DND-41 (cell line): Measurements from ENCODE around the gene COBL.

Source experiments
- ATAC-seq: fragments of 200-7000 bp; cut with Tn5 transposase; 3 replicates; pipeline ENCODE4 v1.9.1; 2021; ENCODE audit warnings: low read depth; ENCODE audit not compliant: insufficient read depth
- DNase-seq: peaks from one replicate; pipeline ENCODE4 v3.0.0-alpha.2; 2020
- H2AFZ ChIP-seq: 2 replicates; pipeline ENCODE4 v1.6.0; 2012; ENCODE audit warnings: low read depth, low read length
- H3K27ac ChIP-seq: 2 replicates; pipeline ENCODE4 v1.5.1; 2012; ENCODE audit warnings: low read length, inconsistent platforms
- H3K27me3 ChIP-seq: fragments of 200-600 bp; sonication (generic); 2 replicates; pipeline ENCODE4 v1.6.0; 2012; ENCODE audit warnings: low read length, mild to moderate bottlenecking, inconsistent platforms; ENCODE audit not compliant: insufficient read depth, poor library complexity
- H3K36me3 ChIP-seq: 2 replicates; pipeline ENCODE4 v1.5.1; 2012; ENCODE audit warnings: low read length, inconsistent platforms; ENCODE audit not compliant: insufficient read depth
- H3K4me1 ChIP-seq: 2 replicates; pipeline ENCODE4 v1.5.1; 2012; ENCODE audit warnings: mild to moderate bottlenecking, low read length; ENCODE audit not compliant: insufficient read depth
- H3K4me2 ChIP-seq: 2 replicates; pipeline ENCODE4 v1.6.0; 2012; ENCODE audit warnings: mild to moderate bottlenecking, moderate library complexity, low read length, inconsistent platforms; ENCODE audit not compliant: insufficient read depth
- H3K4me3 ChIP-seq, 2 experiments: fragments of 200-600 bp in 1 of 2; shearing (Covaris generic) in 1 of 2; 2 replicates each; pipeline ENCODE4 v1.5.1; 2012 to 2016; ENCODE audit warnings: inconsistent platforms in 2 of 2, low read length in 2 of 2, mild to moderate bottlenecking in 2 of 2, low read depth in 1 of 2, moderate library complexity in 1 of 2
- H3K79me2 ChIP-seq: 2 replicates; pipeline ENCODE4 v1.6.0; 2012; ENCODE audit warnings: low read length, inconsistent platforms; ENCODE audit not compliant: insufficient read depth
- H3K9ac ChIP-seq: 2 replicates; pipeline ENCODE4 v1.6.0; 2012; ENCODE audit warnings: low read depth, mild to moderate bottlenecking, inconsistent platforms, low read length, moderate library complexity
- H3K9me3 ChIP-seq: 2 replicates; pipeline ENCODE4 v1.5.1; 2012; ENCODE audit warnings: low read length, moderate library complexity, mild to moderate bottlenecking, inconsistent platforms; ENCODE audit not compliant: insufficient read depth, severe bottlenecking
- H4K20me1 ChIP-seq: 2 replicates; pipeline ENCODE4 v1.6.0; 2012; ENCODE audit warnings: low read length; ENCODE audit not compliant: insufficient read depth
- EZH2 ChIP-seq: IDR thresholded peaks from 3 replicates; pipeline ENCODE4 v1.6.1; 2012; ENCODE audit warnings: borderline replicate concordance, low read depth, mild to moderate bottlenecking, moderate library complexity, low read length, inconsistent platforms; ENCODE audit not compliant: severe bottlenecking
- TF ChIP-seq, protein P1 (sequence below): IDR thresholded peaks from 2 replicates; pipeline ENCODE4 v1.5.1; 2012; ENCODE audit warnings: borderline replicate concordance, low read length, moderate library complexity, mild to moderate bottlenecking; ENCODE audit not compliant: poor library complexity, severe bottlenecking; ENCODE audit errors: extremely low read depth

COBL gene

DNA sequence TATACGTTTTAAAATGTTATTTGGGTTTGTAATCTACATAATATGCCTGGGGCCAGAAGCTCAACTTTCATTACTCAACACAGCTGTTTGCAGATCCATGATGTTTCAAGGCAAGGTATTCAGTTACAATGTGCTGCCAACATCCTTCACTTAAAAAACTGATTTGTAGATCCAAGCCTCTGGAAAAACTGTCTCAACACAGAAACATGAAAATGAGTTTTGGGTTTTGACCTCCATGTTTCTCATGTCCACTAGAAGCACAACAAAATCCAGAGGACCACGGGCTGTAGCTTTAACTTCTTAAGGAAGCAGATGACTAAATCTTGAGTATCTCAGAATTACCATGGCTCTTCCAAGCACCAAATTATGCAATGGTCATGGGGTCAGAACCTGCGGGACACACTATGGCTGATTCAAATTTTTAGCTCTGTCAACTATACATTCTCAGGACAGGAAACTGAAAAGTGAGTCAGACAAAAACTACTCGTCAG, 286.9 kb downstream of the COBL start:
- Histone ChIP-seq H3K4me2 (no peak overlapping the region), H3K27ac (no peak overlapping the region), H3K9ac (no peak overlapping the region), H3K79me2 (no peaks in the 10 kb centered on the region), H3K9me3 (no peaks in the 10 kb centered on the region), H3K27me3 (peaks cover 4% of the 10 kb centered on the region), H4K20me1 (no peaks in the 10 kb centered on the region), H2AFZ (no peak overlapping the region), H3K36me3 (no peaks in the 10 kb centered on the region), H3K4me3 (no peak overlapping the region), H3K4me1 (no peaks in the 10 kb centered on the region)
- ATAC-seq (no peak), DNase-seq (no peak)
- TF ChIP-seq, protein P1, sequence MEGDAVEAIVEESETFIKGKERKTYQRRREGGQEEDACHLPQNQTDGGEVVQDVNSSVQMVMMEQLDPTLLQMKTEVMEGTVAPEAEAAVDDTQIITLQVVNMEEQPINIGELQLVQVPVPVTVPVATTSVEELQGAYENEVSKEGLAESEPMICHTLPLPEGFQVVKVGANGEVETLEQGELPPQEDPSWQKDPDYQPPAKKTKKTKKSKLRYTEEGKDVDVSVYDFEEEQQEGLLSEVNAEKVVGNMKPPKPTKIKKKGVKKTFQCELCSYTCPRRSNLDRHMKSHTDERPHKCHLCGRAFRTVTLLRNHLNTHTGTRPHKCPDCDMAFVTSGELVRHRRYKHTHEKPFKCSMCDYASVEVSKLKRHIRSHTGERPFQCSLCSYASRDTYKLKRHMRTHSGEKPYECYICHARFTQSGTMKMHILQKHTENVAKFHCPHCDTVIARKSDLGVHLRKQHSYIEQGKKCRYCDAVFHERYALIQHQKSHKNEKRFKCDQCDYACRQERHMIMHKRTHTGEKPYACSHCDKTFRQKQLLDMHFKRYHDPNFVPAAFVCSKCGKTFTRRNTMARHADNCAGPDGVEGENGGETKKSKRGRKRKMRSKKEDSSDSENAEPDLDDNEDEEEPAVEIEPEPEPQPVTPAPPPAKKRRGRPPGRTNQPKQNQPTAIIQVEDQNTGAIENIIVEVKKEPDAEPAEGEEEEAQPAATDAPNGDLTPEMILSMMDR: no peak
- TF ChIP-seq EZH2: no peak

DNA sequence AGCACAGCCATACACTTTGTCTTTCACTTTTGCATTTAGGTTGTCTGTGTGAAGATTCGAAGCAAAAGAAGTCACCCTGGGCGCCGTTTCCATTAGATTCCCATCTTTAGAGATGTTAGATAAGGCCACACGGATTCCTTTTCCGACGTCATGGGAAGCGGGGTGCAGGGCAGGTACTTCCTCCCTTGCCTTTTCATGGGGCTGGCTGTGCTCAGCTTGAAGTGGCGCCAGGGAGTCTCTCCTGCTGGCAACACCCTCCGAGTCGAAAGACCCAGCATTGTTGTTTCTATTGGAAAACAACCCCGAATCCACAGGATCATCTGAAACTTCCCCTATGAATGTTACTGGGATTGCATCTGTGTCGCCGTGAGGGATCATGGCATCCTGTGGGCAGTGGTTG, 287.5 kb downstream of the COBL start:
- Histone ChIP-seq H3K4me2 (no peak overlapping the region), H3K36me3 (no peaks in the 10 kb centered on the region), H3K79me2 (no peaks in the 10 kb centered on the region), H3K4me1 (no peaks in the 10 kb centered on the region), H3K9me3 (no peaks in the 10 kb centered on the region), H3K4me3 (no peak overlapping the region), H2AFZ (no peak overlapping the region), H3K27ac (no peak overlapping the region), H3K9ac (no peak overlapping the region), H3K27me3 (peaks cover 4% of the 10 kb centered on the region), H4K20me1 (no peaks in the 10 kb centered on the region)
- ATAC-seq: no peak
- TF ChIP-seq EZH2: no peak
- TF ChIP-seq, protein P1: no peak
- no peak for DNase-seq

DNA sequence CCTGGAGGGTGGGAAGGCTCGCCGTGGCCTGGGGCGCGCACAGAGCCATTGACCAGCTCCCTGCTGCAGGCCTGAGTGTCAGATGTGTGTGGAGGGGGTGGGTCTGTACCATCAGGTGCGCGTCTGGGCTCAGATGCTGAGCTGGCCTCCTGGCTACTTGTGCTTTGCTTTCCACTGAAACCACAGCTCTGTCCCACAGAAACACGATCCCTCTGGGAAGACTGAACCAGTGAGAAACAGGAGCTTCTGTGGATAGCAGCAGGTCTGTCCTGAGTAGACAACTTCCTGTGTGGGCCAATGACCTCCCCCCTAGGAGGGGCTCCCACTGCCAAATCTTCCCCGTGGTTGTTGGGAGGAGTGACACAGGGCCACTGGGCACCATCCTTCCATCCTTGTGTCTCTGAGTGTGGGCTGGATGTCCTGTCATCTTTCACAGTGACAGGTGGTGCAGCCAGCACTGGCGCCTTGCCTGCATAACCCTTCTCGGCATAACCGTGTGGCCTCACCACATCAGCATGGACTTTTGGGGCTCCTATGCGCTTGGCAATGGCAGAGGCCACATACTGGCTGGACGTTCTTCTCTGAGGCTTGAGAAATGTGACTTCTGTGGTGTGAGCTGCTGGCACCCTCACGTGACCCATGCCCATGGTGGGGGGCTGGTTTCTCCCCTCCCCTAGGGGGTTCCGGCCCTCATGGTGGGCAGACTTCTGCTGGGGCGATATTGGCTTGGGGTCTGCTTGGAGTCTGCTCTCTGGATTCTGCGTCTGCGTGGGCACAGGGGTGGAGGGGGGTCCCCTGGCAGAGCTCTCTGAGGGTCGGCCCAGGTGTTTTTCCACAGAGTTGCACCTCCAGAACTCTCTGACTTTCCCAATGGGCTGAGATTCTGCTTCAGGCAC, 288.4 kb downstream of the COBL start:
- Histone ChIP-seq H3K4me2 (no peak overlapping the region), H2AFZ (no peak overlapping the region), H3K36me3 (no peaks in the 10 kb centered on the region), H3K27ac (no peak overlapping the region), H4K20me1 (no peaks in the 10 kb centered on the region), H3K9me3 (no peaks in the 10 kb centered on the region), H3K4me3 (no peak overlapping the region), H3K79me2 (no peaks in the 10 kb centered on the region), H3K27me3 (no peaks in the 10 kb centered on the region), H3K4me1 (no peaks in the 10 kb centered on the region), H3K9ac (no peak overlapping the region)
- TF ChIP-seq, protein P1: no peak
- no peak for TF ChIP-seq EZH2
- ATAC-seq (no peak), DNase-seq (no peak)
